Transverse colon (tissue), 4 donors: ENCODE measurements around the gene CEP57L1.

Source experiments
- CTCF ChIP-seq, 5 experiments: fragments of 200-600 bp in 3 of 5; fragments of 450-650 bp in 2 of 5; sonication (generic) in 3 of 5; IDR thresholded peaks; 1 replicate in 2 of 5; 2 replicates in 3 of 5; pipeline ENCODE4 v1.5.1; 2016 to 2017; ENCODE audit warnings: antibody characterized with exemption in 5 of 5, inconsistent platforms in 3 of 5, mild to moderate bottlenecking in 2 of 5, moderate library complexity in 1 of 5
- POLR2A ChIP-seq: fragments of 450-650 bp; IDR thresholded peaks from one replicate; pipeline ENCODE4 v1.6.1; 2016; ENCODE audit warnings: antibody characterized with exemption, mild to moderate bottlenecking, moderate library complexity
- POLR2AphosphoS5 ChIP-seq, 3 donors: sonication (generic); formaldehyde crosslinking; IDR thresholded peaks; one replicate each; pipeline ENCODE4 v1.6.1; 2016; ENCODE audit warnings: antibody characterized with exemption in 3 of 3

GRCh38 chr6:109172101-109172746, 76.9 kb downstream of the CEP57L1 start:
- TF ChIP-seq CTCF (IDR thresholded peaks at IDR 0.05) (no peak), POLR2AphosphoS5 (IDR thresholded peaks at IDR 0.05) (no peak), POLR2A (no peak)
